ENCODE data around the gene GCNT2.
"Not testable (repeated sequence)": the region's sequence is repeated elsewhere in the genome, so short reads cannot be mapped to it uniquely, and the experiment has no call there.

GCNT2 gene

GRCh38 chr6:10567256-10568026, 46.3 kb downstream of the GCNT2 start:
- H3K36me3 ChIP-seq (ENCODE audit: insufficient read depth, insufficient read length, low read length), result no peaks in the 10 kb centered on the region
- no peaks in the 10 kb centered on the region for H3K27me3 ChIP-seq (ENCODE audit: insufficient read depth, insufficient read length)
- H3K9me3 ChIP-seq (ENCODE audit: insufficient read depth, low read length), result no peaks in the 10 kb centered on the region
- no peaks in the 10 kb centered on the region for H3K4me1 ChIP-seq (ENCODE audit: insufficient read depth, insufficient read length)
- H3K4me3 ChIP-seq (ENCODE audit: insufficient read length, low read depth), result no peak overlapping the region
- TF ChIP-seq YY1 (IDR thresholded peaks at IDR 0.05; ENCODE audit: insufficient read depth, insufficient read length) (no peak), SUZ12 (IDR thresholded peaks at IDR 0.05; ENCODE audit: extremely low read depth, insufficient read depth, insufficient read length) (no peak), ZNF274 (IDR thresholded peaks at IDR 0.05; ENCODE audit: low read depth, low read length) (no peak)
- H3K9ac ChIP-seq (ENCODE audit: insufficient read length, low read depth), result no peak overlapping the region
- no peak for DNase-seq (ENCODE audit: low read depth, low spot score)

GRCh38 chr6:10569392-10570127, 48.4 kb downstream of the GCNT2 start:
- no peaks in the 10 kb centered on the region for H3K9me3 ChIP-seq (ENCODE audit: insufficient read depth, low read length)
- peaks cover 2% of the 10 kb centered on the region for H3K4me1 ChIP-seq (ENCODE audit: insufficient read depth, insufficient read length)
- no peaks in the 10 kb centered on the region for H3K27me3 ChIP-seq (ENCODE audit: insufficient read depth, insufficient read length)
- no peak for TF ChIP-seq ZNF274 (IDR thresholded peaks at IDR 0.05; ENCODE audit: low read depth, low read length)
- no peak for TF ChIP-seq SUZ12 (IDR thresholded peaks at IDR 0.05; ENCODE audit: extremely low read depth, insufficient read depth, insufficient read length)
- no peak for TF ChIP-seq YY1 (IDR thresholded peaks at IDR 0.05; ENCODE audit: insufficient read depth, insufficient read length)
- no peak for DNase-seq (ENCODE audit: low read depth, low spot score)
- H3K9ac ChIP-seq (ENCODE audit: insufficient read length, low read depth), result no peak overlapping the region
- no peak overlapping the region for H3K4me3 ChIP-seq (ENCODE audit: insufficient read length, low read depth)
- H3K36me3 ChIP-seq (ENCODE audit: insufficient read depth, insufficient read length, low read length), result peaks cover 3% of the 10 kb centered on the region

- not testable (repeated sequence) for H3K9ac ChIP-seq (ENCODE audit: insufficient read length, low read depth); DNase-seq (ENCODE audit: low read depth, low spot score); H3K27me3 ChIP-seq (ENCODE audit: insufficient read depth, insufficient read length); H3K4me1 ChIP-seq (ENCODE audit: insufficient read depth, insufficient read length); H3K4me3 ChIP-seq (ENCODE audit: insufficient read length, low read depth); H3K9me3 ChIP-seq (ENCODE audit: insufficient read depth, low read length); H3K36me3 ChIP-seq (ENCODE audit: insufficient read depth, insufficient read length, low read length)
Measured at GRCh38 chr6:10575519-10575918, 54.4 kb downstream of the GCNT2 start.

- TF ChIP-seq SUZ12 (IDR thresholded peaks at IDR 0.05; ENCODE audit: extremely low read depth, insufficient read depth, insufficient read length), result no peak
- TF ChIP-seq ZNF274 (IDR thresholded peaks at IDR 0.05; ENCODE audit: low read depth, low read length), result no peak
- TF ChIP-seq YY1 (IDR thresholded peaks at IDR 0.05; ENCODE audit: insufficient read depth, insufficient read length), result no peak
- no peak overlapping the region for H3K9ac ChIP-seq (ENCODE audit: insufficient read length, low read depth)
Measured at GRCh38 chr6:10576226-10576625, 55.1 kb downstream of the GCNT2 start.

GRCh38 chr6:10577112-10577511, 56.0 kb downstream of the GCNT2 start:
- no peaks in the 10 kb centered on the region for H3K27me3 ChIP-seq (ENCODE audit: insufficient read depth, insufficient read length)
- H3K9me3 ChIP-seq (ENCODE audit: insufficient read depth, low read length), result peaks cover 6% of the 10 kb centered on the region; the same call in 1 of the 2 replicates
- no peak for DNase-seq (ENCODE audit: low read depth, low spot score)
- peaks cover 2% of the 10 kb centered on the region for H3K4me1 ChIP-seq (ENCODE audit: insufficient read depth, insufficient read length)
- H3K4me3 ChIP-seq (ENCODE audit: insufficient read length, low read depth), result no peak overlapping the region
- H3K9ac ChIP-seq (ENCODE audit: insufficient read length, low read depth), result no peak overlapping the region
- H3K36me3 ChIP-seq (ENCODE audit: insufficient read depth, insufficient read length, low read length), result peaks cover 3% of the 10 kb centered on the region
- TF ChIP-seq YY1 (IDR thresholded peaks at IDR 0.05; ENCODE audit: insufficient read depth, insufficient read length) (no peak), ZNF274 (IDR thresholded peaks at IDR 0.05; ENCODE audit: low read depth, low read length) (no peak), SUZ12 (IDR thresholded peaks at IDR 0.05; ENCODE audit: extremely low read depth, insufficient read depth, insufficient read length) (no peak)

More at GRCh38 chr6:10576226-10576625, 55.1 kb downstream of the GCNT2 start:
- peaks cover 3% of the 10 kb centered on the region for H3K36me3 ChIP-seq (ENCODE audit: insufficient read depth, insufficient read length, low read length)
- no peak overlapping the region for H3K4me3 ChIP-seq (ENCODE audit: insufficient read length, low read depth)
- peaks cover 6% of the 10 kb centered on the region; the same call in 1 of the 2 replicates for H3K9me3 ChIP-seq (ENCODE audit: insufficient read depth, low read length)
- H3K4me1 ChIP-seq (ENCODE audit: insufficient read depth, insufficient read length), result peaks cover 2% of the 10 kb centered on the region
- H3K27me3 ChIP-seq (ENCODE audit: insufficient read depth, insufficient read length), result no peaks in the 10 kb centered on the region
- no peak for DNase-seq (ENCODE audit: low read depth, low spot score)

GRCh38 chr6:10578723-10579122, 57.6 kb downstream of the GCNT2 start:
- peaks cover under 1% of the 10 kb centered on the region for H3K36me3 ChIP-seq (ENCODE audit: insufficient read depth, insufficient read length, low read length)
- H3K4me1 ChIP-seq (ENCODE audit: insufficient read depth, insufficient read length), result peaks cover 5% of the 10 kb centered on the region
- TF ChIP-seq SUZ12 (IDR thresholded peaks at IDR 0.05; ENCODE audit: extremely low read depth, insufficient read depth, insufficient read length) (no peak), ZNF274 (IDR thresholded peaks at IDR 0.05; ENCODE audit: low read depth, low read length) (no peak), YY1 (IDR thresholded peaks at IDR 0.05; ENCODE audit: insufficient read depth, insufficient read length) (no peak)
- no peak for DNase-seq (ENCODE audit: low read depth, low spot score)
- H3K4me3 ChIP-seq (ENCODE audit: insufficient read length, low read depth), result no peak overlapping the region
- no peak overlapping the region for H3K9ac ChIP-seq (ENCODE audit: insufficient read length, low read depth)
- H3K27me3 ChIP-seq (ENCODE audit: insufficient read depth, insufficient read length), result no peaks in the 10 kb centered on the region
- peaks cover 6% of the 10 kb centered on the region; the same call in 1 of the 2 replicates for H3K9me3 ChIP-seq (ENCODE audit: insufficient read depth, low read length)

GRCh38 chr6:10579803-10580202, 58.7 kb downstream of the GCNT2 start:
- TF ChIP-seq ZNF274 (IDR thresholded peaks at IDR 0.05; ENCODE audit: low read depth, low read length), result no peak
- no peak for TF ChIP-seq SUZ12 (IDR thresholded peaks at IDR 0.05; ENCODE audit: extremely low read depth, insufficient read depth, insufficient read length)
- no peak for TF ChIP-seq YY1 (IDR thresholded peaks at IDR 0.05; ENCODE audit: insufficient read depth, insufficient read length)

More at GRCh38 chr6:10579803-10580202, 58.7 kb downstream of the GCNT2 start:
- H3K27me3 ChIP-seq (ENCODE audit: insufficient read depth, insufficient read length), result no peaks in the 10 kb centered on the region
- H3K4me1 ChIP-seq (ENCODE audit: insufficient read depth, insufficient read length), result peaks cover 4% of the 10 kb centered on the region
- no peak overlapping the region for H3K4me3 ChIP-seq (ENCODE audit: insufficient read length, low read depth)
- peaks cover 6% of the 10 kb centered on the region; the same call in 1 of the 2 replicates for H3K9me3 ChIP-seq (ENCODE audit: insufficient read depth, low read length)
- H3K36me3 ChIP-seq (ENCODE audit: insufficient read depth, insufficient read length, low read length), result no peaks in the 10 kb centered on the region
- DNase-seq (ENCODE audit: low read depth, low spot score), result no peak
- H3K9ac ChIP-seq (ENCODE audit: insufficient read length, low read depth), result no peak overlapping the region
